ENCODE data around the gene HSPA12A. TPM values are rescaled to one million over a fixed set of nuclear protein-coding genes. Genes with fewer than 3 reads are reported as not detected.
A peak's percentile ranks its signal among the peaks of the same experiment; 100 is the strongest.

Gene HSPA12A
- total RNA-seq, 1 donor from 2014 or later = 7.9 TPM

DNA sequence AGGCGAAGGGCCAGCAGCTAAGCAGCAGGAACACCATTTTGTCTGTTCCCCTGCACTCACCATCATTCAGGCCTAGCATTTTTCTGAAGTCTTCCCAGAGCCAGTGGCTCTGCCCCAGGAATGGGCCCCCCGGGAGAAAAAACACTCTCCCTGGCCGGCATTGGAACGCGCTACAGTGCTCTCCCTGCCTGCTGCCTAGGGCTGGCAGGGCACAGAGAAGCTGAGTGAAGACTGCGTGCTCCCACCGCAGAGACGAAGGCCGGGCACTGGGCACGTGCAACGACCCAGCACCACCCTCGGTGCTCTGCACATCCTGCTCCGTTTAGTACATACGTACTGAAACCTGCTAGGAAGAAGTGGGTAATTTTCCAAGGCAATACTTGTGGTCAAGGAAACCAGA, 34.4 kb downstream of the HSPA12A start:
- no peak overlapping the region for H3K9ac ChIP-seq (ENCODE audit: low read length)
- peak overlapping the region; percentile 46 for H3K4me2 ChIP-seq (ENCODE audit: low read length)
- peaks cover 19% of the 10 kb centered on the region for H4K20me1 ChIP-seq (ENCODE audit: insufficient read depth, low read length)
- no peak overlapping the region for H3K4me3 ChIP-seq (ENCODE audit: insufficient read depth, low read depth, low read length)
- H3K27me3 Mint-ChIP-seq (ENCODE audit: low read depth, unreplicated experiment) = peaks cover 7% of the 10 kb centered on the region
- H3K9me3 ChIP-seq (ENCODE audit: insufficient read depth, low read depth, low read length) = no peaks in the 10 kb centered on the region
- H3K4me1 Mint-ChIP-seq (ENCODE audit: low read depth, unreplicated experiment) = peaks cover 8% of the 10 kb centered on the region
- H3K9me3 Mint-ChIP-seq (ENCODE audit: unreplicated experiment) = peaks cover 3% of the 10 kb centered on the region
- H3K79me2 ChIP-seq (ENCODE audit: insufficient read depth, low read length) = no peaks in the 10 kb centered on the region
- peaks cover 11% of the 10 kb centered on the region for H3K4me1 ChIP-seq (ENCODE audit: insufficient read depth, low read length)
- H3K4me3 Mint-ChIP-seq (ENCODE audit: unreplicated experiment) = no peak overlapping the region
- H3K36me3 ChIP-seq (ENCODE audit: insufficient read depth, low read length) = no peaks in the 10 kb centered on the region
- no peaks in the 10 kb centered on the region for H3K27me3 ChIP-seq (ENCODE audit: insufficient read depth, low read length)
- H3K27ac Mint-ChIP-seq (ENCODE audit: unreplicated experiment) = peak overlapping the region; percentile 64
- DNase-seq (ENCODE audit: low read depth) = no peak
- peaks cover 4% of the 10 kb centered on the region for H3K36me3 Mint-ChIP-seq (ENCODE audit: low read depth, unreplicated experiment)
- peak overlapping the region; percentile 11 for H3K27ac ChIP-seq (ENCODE audit: low read depth, low read length)
- TF ChIP-seq EZH2 (IDR thresholded peaks at IDR 0.05; ENCODE audit: insufficient read depth, low read length) = no peak
- TF ChIP-seq, protein P1, sequence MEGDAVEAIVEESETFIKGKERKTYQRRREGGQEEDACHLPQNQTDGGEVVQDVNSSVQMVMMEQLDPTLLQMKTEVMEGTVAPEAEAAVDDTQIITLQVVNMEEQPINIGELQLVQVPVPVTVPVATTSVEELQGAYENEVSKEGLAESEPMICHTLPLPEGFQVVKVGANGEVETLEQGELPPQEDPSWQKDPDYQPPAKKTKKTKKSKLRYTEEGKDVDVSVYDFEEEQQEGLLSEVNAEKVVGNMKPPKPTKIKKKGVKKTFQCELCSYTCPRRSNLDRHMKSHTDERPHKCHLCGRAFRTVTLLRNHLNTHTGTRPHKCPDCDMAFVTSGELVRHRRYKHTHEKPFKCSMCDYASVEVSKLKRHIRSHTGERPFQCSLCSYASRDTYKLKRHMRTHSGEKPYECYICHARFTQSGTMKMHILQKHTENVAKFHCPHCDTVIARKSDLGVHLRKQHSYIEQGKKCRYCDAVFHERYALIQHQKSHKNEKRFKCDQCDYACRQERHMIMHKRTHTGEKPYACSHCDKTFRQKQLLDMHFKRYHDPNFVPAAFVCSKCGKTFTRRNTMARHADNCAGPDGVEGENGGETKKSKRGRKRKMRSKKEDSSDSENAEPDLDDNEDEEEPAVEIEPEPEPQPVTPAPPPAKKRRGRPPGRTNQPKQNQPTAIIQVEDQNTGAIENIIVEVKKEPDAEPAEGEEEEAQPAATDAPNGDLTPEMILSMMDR (IDR thresholded peaks at IDR 0.05; ENCODE audit: insufficient read depth, low read depth, low read length) = no peak
- no peak for FAIRE-seq
- H2AFZ ChIP-seq (ENCODE audit: low read depth, low read length) = no peak overlapping the region

DNA sequence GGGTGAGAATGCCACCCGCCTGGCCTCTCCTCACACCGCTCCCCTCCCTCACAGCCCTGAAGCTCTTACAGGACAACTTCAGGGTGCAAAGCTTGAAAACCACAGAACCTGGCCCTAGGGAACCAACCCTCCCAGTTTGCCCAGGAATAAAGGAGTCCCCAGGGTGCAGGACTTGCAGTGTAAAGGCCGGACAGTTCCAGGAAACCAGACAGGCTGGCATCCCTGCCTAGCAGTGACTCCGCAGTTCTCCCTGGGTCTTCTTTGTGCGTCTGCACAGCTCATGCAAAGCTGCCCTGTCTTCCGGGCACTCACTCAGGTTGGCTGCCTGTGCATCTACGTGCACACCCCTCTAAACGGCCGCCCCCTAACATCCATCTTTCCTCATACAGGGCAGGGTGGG, 36.1 kb downstream of the HSPA12A start:
- Mint-ChIP-seq H3K27ac (ENCODE audit: unreplicated experiment) (no peak overlapping the region), H3K27me3 (ENCODE audit: low read depth, unreplicated experiment) (peaks cover 15% of the 10 kb centered on the region), H3K9me3 (ENCODE audit: unreplicated experiment) (peaks cover 4% of the 10 kb centered on the region), H3K4me3 (ENCODE audit: unreplicated experiment) (no peak overlapping the region), H3K36me3 (ENCODE audit: low read depth, unreplicated experiment) (peaks cover 4% of the 10 kb centered on the region), H3K4me1 (ENCODE audit: low read depth, unreplicated experiment) (peaks cover 8% of the 10 kb centered on the region)
- FAIRE-seq (no peak), DNase-seq (ENCODE audit: low read depth) (no peak)
- H3K4me2 ChIP-seq (ENCODE audit: low read length) = no peak overlapping the region
- H3K79me2 ChIP-seq (ENCODE audit: insufficient read depth, low read length) = no peaks in the 10 kb centered on the region
- H2AFZ ChIP-seq (ENCODE audit: low read depth, low read length) = no peak overlapping the region
- no peaks in the 10 kb centered on the region for H3K36me3 ChIP-seq (ENCODE audit: insufficient read depth, low read length)
- no peak overlapping the region for H3K4me3 ChIP-seq (ENCODE audit: insufficient read depth, low read depth, low read length)
- H3K27ac ChIP-seq (ENCODE audit: low read depth, low read length) = no peak overlapping the region
- TF ChIP-seq, protein P1 (IDR thresholded peaks at IDR 0.05; ENCODE audit: insufficient read depth, low read depth, low read length) = no peak
- TF ChIP-seq EZH2 (IDR thresholded peaks at IDR 0.05; ENCODE audit: insufficient read depth, low read length) = no peak
- H3K9me3 ChIP-seq (ENCODE audit: insufficient read depth, low read depth, low read length) = no peaks in the 10 kb centered on the region
- peaks cover 19% of the 10 kb centered on the region for H4K20me1 ChIP-seq (ENCODE audit: insufficient read depth, low read length)
- no peaks in the 10 kb centered on the region for H3K27me3 ChIP-seq (ENCODE audit: insufficient read depth, low read length)
- peaks cover 11% of the 10 kb centered on the region for H3K4me1 ChIP-seq (ENCODE audit: insufficient read depth, low read length)
- H3K9ac ChIP-seq (ENCODE audit: low read length) = no peak overlapping the region

DNA sequence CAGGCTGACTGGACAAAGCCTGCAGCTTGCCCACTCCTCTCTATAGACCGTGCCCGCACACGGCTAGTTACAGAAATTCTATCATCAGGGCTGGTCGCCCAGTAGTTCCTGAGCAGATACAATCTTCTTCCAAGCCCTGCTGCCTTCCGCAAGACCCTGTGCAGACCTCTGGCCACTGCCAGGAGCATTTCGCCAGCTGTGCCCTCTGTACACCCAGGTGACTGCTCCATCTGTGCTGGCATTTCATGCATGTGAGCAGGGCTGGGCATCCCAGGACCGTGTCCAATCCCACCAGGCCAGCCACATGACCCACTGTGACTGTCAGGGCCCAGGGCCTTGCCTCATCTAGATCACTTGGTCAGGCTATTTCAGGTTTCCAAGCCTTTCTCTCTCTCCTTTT, 36.9 kb downstream of the HSPA12A start:
- H3K9me3 ChIP-seq (ENCODE audit: insufficient read depth, low read depth, low read length) = no peaks in the 10 kb centered on the region
- H3K27ac ChIP-seq (ENCODE audit: low read depth, low read length) = no peak overlapping the region
- FAIRE-seq = no peak
- H2AFZ ChIP-seq (ENCODE audit: low read depth, low read length) = no peak overlapping the region
- H3K36me3 ChIP-seq (ENCODE audit: insufficient read depth, low read length) = no peaks in the 10 kb centered on the region
- peaks cover 11% of the 10 kb centered on the region for H3K4me1 ChIP-seq (ENCODE audit: insufficient read depth, low read length)
- no peak overlapping the region for H3K4me3 ChIP-seq (ENCODE audit: insufficient read depth, low read depth, low read length)
- H3K79me2 ChIP-seq (ENCODE audit: insufficient read depth, low read length) = no peaks in the 10 kb centered on the region
- H3K4me2 ChIP-seq (ENCODE audit: low read length) = no peak overlapping the region
- H3K27me3 ChIP-seq (ENCODE audit: insufficient read depth, low read length) = no peaks in the 10 kb centered on the region
- peak overlapping the region; percentile 18 for H3K27ac Mint-ChIP-seq (ENCODE audit: unreplicated experiment)
- peaks cover 8% of the 10 kb centered on the region for H3K4me1 Mint-ChIP-seq (ENCODE audit: low read depth, unreplicated experiment)
- no peak overlapping the region for H3K4me3 Mint-ChIP-seq (ENCODE audit: unreplicated experiment)
- no peak overlapping the region for H3K9ac ChIP-seq (ENCODE audit: low read length)
- no peak for DNase-seq (ENCODE audit: low read depth)
- peaks cover 19% of the 10 kb centered on the region for H4K20me1 ChIP-seq (ENCODE audit: insufficient read depth, low read length)
- H3K27me3 Mint-ChIP-seq (ENCODE audit: low read depth, unreplicated experiment) = peaks cover 15% of the 10 kb centered on the region
- TF ChIP-seq EZH2 (IDR thresholded peaks at IDR 0.05; ENCODE audit: insufficient read depth, low read length) = no peak
- TF ChIP-seq, protein P1 (IDR thresholded peaks at IDR 0.05; ENCODE audit: insufficient read depth, low read depth, low read length) = no peak
- peaks cover 4% of the 10 kb centered on the region for H3K9me3 Mint-ChIP-seq (ENCODE audit: unreplicated experiment)
- peaks cover 4% of the 10 kb centered on the region for H3K36me3 Mint-ChIP-seq (ENCODE audit: low read depth, unreplicated experiment)
